NCI-H2107 (cell line): Measurements from ENCODE around the gene ADTRP.
"Not testable (repeated sequence)": the region's sequence is repeated elsewhere in the genome, so short reads cannot be mapped to it uniquely, and the experiment has no call there.

Experiments
- DNase-seq: peaks from one replicate; lab custom pipeline; 2025; lab: John Stamatoyannopoulos, UW

Gene ADTRP

DNA sequence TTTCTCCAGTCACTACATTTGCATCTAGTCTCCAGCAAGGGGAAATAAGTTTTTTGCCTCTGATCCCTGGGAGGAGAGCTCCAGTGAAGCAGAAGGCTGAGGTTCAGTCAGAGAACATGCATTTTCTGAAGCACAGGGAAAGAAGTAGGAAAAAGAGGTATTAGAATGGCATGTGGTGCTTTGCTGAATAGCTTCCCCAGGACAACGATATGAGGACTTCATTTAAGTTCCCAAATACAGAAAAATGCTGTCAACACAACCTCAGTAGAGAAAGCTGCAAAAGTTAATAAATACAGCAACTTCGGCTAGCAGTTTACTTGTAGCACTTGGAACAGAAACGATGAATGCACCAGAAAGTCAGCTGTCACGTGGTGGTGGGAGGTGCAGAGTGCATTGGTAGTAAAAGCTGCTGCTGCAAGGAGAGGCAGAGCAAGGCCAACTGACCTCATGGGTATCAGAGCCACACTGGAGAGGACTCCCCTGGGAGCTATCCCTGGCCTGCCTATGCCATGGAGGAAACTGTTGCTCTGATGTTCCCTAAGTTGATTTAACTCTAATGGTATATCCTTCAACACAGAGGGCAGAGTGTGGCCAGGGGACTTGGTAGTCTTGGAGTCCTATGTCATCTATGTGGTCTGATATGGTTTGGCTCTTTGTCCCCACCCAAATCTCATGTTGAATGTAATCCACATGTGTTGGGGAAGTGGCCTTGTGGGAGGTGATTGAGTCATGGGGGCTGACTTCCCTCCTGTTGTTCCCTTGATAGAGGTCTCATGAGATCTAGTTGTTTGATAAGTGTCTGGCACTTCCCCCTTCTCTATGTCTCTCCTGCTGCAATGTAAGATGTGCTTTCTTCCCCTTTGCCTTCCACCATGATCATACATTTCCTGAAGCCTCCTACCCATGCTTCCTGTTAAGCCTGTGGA is 85.9 kb downstream of the ADTRP start:
- no peak for DNase-seq

DNA sequence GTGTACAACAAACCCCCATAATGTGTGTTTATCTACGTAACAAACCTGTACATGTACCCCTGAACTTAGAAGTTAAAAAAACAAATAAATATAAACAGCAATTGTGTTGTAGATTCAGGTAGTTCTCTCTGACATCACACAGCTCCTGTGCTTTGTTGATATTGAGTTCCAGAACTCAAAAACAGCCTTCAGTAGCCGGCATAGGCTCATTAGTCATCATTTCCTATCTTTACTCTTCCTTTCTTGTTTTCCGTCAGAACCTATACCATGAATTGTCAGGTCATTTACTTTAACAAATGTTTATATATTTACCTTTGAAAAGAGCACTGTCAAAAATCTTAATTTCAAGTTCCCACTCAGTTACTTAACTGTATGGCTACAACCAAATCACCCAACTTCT is 88.8 kb downstream of the ADTRP start:
- DNase-seq = no peak

DNA sequence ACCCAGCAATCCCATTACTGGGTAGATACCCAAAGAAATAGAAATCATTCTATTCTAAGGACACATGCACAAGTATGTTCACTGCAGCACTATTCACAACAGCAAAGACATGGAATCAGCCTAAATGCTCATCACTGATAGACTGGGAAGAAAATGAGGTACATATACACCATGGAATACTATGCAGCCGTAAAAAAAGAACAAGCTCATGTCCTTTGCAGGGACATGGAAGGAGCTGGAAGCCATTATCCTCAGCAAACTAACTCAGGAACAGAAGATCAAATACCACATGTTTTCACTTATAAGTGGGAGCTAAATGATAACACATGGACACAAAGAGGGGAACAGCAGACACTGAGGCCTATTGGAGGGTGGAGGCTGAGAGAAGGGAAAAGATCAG is 89.2 kb downstream of the ADTRP start:
- not testable (repeated sequence) for DNase-seq

DNA sequence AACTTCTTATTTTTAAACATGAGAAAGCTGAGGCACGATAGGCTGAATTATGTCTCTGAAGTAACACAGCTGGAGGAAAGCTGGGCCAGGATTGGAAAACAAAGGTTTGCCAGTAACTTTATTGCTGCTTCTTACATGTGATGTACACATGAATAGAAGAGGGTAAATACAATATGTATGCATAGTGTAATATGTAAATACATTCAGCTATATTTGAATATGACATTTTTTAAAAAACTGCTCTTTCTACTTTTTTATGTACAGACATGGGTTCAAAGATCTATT is 90.2 kb downstream of the ADTRP start:
- DNase-seq = no peak

DNA sequence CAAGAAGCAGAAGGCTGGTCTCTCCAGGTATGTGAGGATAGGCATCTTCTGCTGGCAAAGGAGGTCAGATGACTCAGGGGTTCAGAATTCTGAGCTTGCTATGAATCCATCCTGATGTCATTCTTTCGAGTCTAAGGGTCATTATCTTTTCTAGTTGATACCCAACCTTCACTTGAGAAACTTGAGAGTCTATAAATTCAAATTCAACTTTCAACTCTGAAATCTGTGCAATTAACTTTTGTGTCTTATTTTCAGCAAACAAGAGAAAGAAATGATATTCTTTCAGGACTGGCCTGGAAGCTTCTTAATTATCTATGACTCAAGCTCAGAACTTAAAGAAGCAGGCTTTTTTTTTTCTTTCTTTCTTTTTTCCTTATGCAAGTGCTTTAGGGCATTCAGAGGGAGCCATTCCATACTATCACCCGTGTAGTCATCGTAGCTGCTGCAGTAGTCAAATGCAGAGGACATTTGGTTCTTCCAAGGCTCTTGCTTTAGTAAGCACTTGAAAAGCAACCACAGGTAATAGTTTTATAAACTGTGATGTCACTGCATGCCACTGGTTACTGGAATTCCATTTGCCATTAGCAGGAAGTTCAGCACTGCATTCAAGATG is 93.0 kb downstream of the ADTRP start:
- DNase-seq = no peak

DNA sequence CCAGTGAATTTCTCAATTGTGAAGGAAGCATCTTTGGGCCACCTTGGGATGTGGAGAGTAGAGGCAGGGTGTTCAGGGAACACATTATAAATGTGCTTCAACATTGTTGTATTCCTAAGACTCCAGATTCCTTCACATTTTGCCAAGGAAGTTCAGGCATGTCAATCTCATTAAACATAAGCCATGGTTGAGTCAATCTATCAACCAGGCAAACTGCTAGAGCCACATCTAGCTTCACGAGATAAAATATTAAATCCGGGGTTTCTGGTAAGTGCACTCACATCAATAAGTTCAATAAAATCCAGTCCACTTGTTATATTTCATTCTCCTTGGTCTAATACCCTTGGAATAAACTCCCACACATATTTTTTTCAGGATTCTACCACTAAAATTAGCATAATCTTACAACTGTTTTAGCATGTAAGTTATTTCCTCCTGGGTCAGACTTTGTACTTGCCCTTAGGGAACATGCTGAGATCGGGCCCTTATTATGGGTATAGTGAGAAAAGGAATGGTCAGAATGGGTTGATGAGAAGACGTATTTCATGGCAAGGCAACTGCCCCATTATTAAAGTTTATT is 93.6 kb downstream of the ADTRP start:
- no peak for DNase-seq

DNA sequence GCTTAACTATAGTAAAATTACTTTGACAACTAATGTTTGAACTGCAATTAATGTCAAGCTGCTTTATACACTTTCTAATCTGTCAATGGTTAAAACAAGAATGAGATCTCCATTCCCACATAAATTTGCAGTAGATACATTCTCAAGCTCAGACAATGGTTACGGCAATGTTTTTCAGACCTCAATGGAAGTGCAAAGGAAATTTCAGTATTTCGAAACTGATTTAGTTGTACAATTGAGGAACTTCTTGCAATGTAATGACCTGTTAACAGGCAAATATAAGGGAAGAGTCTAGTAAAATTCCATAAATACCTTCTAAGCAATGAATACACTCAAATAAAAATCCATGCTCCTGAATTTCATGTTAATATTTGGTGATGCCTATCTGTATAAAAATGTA is 94.7 kb downstream of the ADTRP start:
- DNase-seq = no peak

DNA sequence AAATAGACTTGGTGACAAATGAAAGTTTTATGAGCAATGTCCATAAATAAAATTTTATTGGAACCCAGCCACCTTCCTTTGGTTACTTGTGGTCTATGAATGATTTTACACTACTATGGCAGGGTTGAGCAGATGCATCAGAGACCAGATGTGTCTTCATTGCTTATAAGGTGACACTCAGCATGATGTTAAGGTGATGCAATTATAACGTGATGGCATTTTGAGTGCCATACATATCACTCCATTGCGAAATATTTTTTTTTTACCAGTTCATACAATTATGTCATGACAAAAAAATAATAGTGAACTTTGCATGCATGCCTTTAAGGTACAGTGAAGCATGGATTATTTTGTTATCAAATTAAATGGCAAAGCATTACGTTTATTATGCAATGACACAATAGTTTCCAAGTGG is 96.0 kb downstream of the ADTRP start:
- DNase-seq = no peak

DNA sequence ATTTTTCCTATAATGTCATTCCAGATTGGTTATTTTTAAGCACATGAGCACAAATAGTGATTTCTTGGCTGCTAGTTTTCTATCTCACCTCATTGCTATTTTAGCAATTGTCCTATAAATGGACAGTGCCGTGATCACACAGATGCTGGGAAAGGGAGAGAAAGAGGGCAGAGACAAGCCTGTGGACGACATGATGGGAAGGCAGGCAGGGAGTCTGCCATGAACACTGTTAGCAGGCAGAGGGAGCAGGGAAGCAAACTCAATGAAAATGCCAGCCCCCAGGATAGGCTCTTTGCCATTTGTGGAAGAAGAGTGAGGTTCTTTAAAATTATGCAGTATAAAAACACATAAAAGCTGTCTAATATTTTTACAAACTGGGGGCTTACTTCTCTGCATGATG is 96.8 kb downstream of the ADTRP start:
- DNase-seq = no peak

DNA sequence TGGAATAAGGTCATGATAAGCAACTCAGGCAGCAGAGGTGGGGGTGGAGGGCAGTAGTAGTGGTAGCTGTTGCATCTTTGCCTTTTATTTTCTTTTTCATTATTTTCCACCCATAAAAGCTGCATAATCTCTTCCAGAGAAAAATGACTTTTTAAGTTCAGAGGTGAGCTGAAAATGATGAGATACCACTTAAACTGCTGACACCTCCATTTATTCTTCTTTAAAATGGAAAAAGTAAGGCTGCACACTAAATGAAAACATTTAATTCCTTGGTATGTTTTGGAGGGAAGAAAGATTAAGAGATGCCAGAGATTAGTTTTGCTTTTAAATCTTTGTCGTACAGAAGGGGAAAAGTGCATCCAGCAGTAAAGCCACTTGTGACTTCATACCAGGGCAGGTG is 97.2 kb downstream of the ADTRP start:
- no peak for DNase-seq

DNA sequence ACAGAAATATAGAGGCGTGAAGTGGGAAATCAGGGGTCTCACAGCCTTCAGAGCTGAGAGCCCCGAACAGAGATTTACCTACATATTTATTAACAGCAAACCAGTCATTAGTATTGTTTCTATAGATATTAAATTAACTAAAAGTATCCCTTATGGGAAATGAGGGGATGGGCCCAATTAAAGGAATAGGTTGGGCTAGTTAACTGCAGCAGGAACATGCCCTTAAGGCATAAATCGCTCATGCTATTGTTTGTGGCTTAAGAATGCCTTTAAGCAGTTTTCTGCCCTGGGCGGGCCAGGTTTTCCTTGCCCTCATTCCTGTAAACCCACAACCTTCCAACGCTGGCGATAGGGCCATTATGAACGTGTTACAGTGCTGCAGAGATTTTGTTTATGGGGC is 98.1 kb downstream of the ADTRP start:
- not testable (repeated sequence) for DNase-seq

DNA sequence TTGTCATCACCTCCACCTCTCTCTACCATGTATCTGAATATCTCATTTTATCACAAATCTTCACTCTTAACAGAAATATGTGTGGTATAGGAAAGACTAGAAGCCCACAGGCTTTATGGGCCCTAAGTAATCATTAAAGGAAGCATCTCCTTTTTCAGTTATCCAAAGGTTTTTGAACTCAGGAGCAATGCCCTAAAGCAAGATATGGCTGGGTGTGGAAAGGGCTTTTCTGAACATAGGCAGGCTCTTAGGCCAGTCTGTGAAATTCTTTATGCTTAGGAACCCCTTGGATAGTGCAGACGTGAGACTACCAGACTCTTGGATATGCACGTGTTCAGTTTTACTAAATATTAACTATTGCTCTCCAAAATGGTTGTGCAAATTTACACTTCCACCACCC is 99.5 kb downstream of the ADTRP start:
- DNase-seq = no peak

DNA sequence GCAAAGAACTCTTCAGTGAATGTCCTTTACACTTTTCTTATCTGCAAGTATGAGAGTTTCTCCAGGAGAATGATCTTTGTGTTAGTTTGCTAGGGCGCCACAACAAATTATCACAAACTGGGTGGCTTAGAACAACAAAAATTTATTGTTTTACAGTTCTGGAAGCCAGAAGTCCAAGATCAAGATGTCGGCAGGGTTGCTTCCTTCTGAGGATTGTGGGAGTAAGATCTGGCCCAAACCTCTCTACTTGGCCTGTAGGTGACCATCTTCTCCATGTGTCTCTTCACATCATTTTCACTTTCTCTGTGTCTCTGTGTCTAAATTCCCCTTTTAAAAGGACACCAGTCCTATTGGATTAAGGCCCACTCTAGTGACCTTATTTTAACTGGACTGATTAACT is 103.0 kb downstream of the ADTRP start:
- no peak for DNase-seq

DNA sequence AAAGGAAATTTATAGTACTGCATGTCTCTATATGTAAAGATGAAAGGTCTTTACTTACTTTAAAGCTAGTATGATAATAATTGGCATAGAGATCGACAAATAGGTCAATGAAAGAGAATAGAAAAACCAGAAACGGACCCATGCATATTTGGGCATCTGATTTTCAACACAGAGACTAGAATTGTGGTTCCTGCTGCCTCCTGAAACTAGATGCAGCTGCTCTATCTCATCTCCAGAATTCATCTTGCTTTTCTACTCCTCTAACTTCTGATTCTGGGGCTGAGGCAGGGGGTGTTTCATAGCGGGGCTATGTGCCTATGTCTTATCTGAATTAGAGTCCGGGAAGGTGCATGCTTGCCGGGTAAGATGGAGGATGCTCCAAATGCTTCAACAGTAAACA is 105.9 kb downstream of the ADTRP start:
- no peak for DNase-seq

DNA sequence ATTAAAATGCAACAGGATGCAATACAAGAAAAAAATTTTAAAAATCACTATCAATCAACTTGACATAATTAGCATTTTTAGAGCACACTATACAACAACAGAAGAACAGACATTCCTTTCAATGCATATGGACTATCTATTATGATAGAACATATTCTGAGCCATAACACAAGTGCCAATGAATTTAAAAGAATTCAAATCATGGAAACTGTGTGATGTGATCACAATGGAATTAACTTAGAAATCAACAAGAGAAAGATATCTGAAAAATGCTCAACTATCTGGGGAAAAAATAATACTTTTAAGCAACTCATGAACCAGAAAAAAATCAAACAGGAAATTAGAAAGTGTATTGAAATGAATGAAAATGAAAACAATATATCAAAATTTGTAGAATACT is 106.3 kb downstream of the ADTRP start:
- no peak for DNase-seq

DNA sequence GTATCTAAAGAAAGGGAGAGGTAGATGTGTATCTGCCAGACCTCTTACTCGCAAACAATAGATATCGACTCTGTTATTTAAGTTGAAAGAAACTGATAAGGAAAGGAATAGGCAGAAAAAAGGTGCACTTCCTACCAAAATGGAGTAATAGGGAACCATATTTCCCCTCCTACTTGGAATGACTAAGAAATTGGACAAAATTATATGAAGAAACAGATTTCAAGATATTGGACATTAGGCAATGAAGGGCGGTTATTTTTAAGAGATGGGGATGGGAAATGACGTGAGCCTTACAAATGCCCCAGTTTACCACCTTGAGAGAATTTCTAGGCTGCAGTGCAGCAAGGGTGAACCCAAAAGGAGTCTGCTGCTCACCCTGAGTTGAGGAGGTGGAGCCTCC is 108.9 kb downstream of the ADTRP start:
- DNase-seq = no peak

DNA sequence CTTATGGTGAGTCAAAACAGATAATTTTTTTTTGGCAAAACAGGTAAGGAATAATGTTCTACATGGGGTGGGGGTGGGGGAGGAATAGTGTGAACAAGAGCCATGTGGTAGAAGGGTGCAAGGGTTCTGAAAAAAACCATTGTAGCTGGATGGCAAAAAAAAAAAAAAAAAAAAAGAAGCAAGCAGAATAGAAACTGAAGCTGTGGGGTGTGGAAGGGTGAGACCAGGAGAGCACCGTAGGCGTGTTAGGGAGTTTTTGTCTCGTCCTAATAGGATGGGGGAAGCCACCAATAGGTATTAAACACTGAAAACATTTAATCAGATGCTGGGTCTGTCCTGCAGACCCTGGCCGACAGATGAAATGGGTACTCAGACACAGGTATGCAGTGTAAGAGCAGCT is 110.1 kb downstream of the ADTRP start:
- DNase-seq = no peak

DNA sequence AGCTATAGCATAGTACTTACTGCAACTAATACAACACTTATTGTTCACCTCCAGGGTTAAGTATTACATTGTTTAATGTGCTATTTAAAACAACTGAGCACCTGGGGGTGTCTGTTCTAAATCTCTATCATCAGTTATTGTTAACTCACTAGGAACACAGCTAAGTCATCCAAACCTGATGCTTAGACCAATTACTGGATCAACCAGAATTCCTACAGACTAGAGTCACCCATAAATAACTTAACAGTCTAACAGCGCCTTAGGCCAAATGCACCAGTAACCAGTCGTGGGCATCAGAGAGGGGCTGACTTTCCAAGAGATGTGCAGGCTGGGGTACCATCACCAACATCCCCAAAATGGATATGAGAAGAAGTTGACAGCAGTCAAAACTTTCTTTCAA is 110.7 kb downstream of the ADTRP start:
- DNase-seq = no peak

DNA sequence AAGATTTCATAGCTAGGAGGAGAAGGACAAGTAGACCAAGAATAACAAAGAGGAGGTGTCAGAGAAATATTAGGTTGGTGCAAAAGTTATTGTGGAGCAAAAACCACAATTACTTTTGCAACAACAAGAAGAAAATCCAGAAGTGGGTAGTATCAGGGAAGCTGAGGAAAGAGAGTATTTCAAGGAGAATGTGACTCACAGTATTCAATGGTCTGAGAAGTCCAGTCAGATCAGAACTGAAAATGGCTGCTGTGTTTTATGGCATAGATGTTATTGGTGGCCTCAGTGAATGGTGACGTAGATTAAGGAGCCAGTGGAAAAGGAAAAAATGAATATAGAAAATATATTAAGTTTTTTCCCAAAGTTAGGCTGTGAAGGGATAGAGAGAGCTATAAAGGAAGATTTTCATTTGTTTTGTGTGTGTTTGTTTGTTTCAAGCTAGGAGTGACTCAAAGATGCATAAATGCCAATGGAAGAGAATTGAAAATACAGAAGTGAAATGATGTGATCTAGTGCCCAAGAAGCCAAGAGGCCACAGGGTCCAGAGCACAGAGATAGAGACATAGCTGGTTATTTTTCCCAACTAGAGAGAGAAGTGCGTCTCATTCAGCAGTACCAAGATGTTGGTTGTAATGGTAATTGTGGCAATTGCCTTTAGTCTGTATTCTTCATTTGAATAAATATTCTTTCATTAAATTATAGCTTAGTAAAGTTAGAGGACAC is 112.8 kb downstream of the ADTRP start:
- DNase-seq = no peak
